Activated T-helper 17 cell treated with anti-CD3 and anti-CD28 coated beads, Interleukin-2, amount 50 U/mL, for 72 hours (primary cell): ENCODE measurements around the gene SSB. TPM values are rescaled to one million over a fixed set of nuclear protein-coding genes. Genes with fewer than 3 reads are reported as not detected.
A peak's percentile ranks its signal among the peaks of the same experiment; 100 is the strongest.
"Not testable (repeated sequence)": the region's sequence is repeated elsewhere in the genome, so short reads cannot be mapped to it uniquely, and the experiment has no call there.

Experiments used
- ATAC-seq: fragments of 150-1000 bp; cut with Tn5 transposase; replicated peaks from 2 replicates; pipeline ENCODE4 v1.10.0; 2021; ENCODE audit warnings: mild to moderate bottlenecking, moderate library complexity
- H3K27ac Mint-ChIP-seq: one replicate; pipeline ENCODE4 v1.8.0; 2022; ENCODE audit warnings: mixed read lengths
- H3K27me3 Mint-ChIP-seq: one replicate; pipeline ENCODE4 v1.8.0; 2022; ENCODE audit warnings: mixed read lengths
- H3K36me3 Mint-ChIP-seq: one replicate; pipeline ENCODE4 v1.8.0; 2022; ENCODE audit warnings: low read depth, mild to moderate bottlenecking, mixed read lengths
- H3K4me1 Mint-ChIP-seq: one replicate; pipeline ENCODE4 v1.8.0; 2022; ENCODE audit warnings: mixed read lengths
- H3K4me3 Mint-ChIP-seq: one replicate; pipeline ENCODE4 v1.8.0; 2022; ENCODE audit warnings: mild to moderate bottlenecking, mixed read lengths
- H3K9me3 Mint-ChIP-seq: one replicate; pipeline ENCODE4 v1.8.0; 2022; ENCODE audit warnings: mixed read lengths
- total RNA-seq, 2 donors: library from RNA; stranded (reverse); gene quantifications; one replicate each; pipeline ENCODE4 v1.2.3, GENCODE V29; 2022

SSB gene
- total RNA-seq, 2 donors from 2014 or later = 39.5 to 112 TPM

GRCh38 chr2:169838743-169839489 is 40.2 kb downstream of the SSB start:
- H3K9me3 Mint-ChIP-seq = no peaks in the 10 kb centered on the region
- H3K27me3 Mint-ChIP-seq = no peaks in the 10 kb centered on the region
- H3K27ac Mint-ChIP-seq = peak overlapping the region; percentile 2
- ATAC-seq = no peak
- H3K4me1 Mint-ChIP-seq = peaks cover 20% of the 10 kb centered on the region
- H3K4me3 Mint-ChIP-seq = no peak overlapping the region
- H3K36me3 Mint-ChIP-seq = peaks cover 8% of the 10 kb centered on the region

DNA sequence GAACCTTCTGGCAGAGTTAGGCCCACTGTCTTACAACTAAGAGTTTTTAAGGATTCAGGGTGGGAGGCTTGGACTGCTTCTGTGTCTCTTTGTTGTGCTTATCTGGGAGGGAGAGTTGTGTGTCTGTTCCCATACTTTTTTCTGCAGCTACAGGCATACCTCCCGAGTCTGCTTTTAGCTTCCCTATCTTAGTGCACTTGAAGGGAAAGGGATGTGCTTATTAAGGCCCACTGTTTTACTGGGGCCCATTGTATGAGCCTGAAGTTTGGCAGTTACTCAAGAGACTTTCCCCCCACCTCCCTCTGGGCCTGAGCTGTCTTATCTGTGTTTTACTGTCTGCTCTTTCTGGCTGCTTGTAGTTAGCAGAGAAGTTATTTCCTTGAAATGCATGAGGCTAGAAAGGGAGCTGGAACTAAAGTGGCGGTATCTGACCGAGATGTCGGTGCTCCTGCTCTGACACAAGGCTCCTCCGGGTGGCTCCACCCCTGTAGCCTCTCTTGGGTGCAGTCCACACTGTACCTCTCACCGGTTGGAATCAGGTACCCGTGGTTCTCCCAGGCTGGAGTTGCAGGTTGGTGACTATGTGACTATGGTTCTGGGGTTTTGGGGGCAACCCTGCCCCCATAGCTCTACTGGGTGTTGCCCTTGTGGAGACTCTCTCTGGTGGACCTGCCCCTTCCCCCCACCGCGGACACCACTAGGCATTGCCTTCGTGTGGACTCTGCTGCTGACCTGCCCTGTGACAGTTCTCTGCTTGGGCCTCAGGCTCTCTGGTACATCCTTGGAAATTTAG is 41.5 kb downstream of the SSB start:
- no peak for ATAC-seq
- peaks cover 14% of the 10 kb centered on the region for H3K36me3 Mint-ChIP-seq

GRCh38 chr2:169840747-169841142 is 42.1 kb downstream of the SSB start:
- H3K9me3 Mint-ChIP-seq = no peaks in the 10 kb centered on the region
- no peak overlapping the region for H3K4me3 Mint-ChIP-seq
- peaks cover 25% of the 10 kb centered on the region for H3K4me1 Mint-ChIP-seq
- H3K27me3 Mint-ChIP-seq = no peaks in the 10 kb centered on the region
- peaks cover 14% of the 10 kb centered on the region for H3K36me3 Mint-ChIP-seq
- no peak overlapping the region for H3K27ac Mint-ChIP-seq
- no peak for ATAC-seq

More for the DNA sequence above, 41.5 kb downstream of the SSB start:
- no peak overlapping the region for H3K27ac Mint-ChIP-seq
- H3K4me1 Mint-ChIP-seq = peaks cover 25% of the 10 kb centered on the region
- no peaks in the 10 kb centered on the region for H3K27me3 Mint-ChIP-seq
- H3K9me3 Mint-ChIP-seq = no peaks in the 10 kb centered on the region
- no peak overlapping the region for H3K4me3 Mint-ChIP-seq

DNA sequence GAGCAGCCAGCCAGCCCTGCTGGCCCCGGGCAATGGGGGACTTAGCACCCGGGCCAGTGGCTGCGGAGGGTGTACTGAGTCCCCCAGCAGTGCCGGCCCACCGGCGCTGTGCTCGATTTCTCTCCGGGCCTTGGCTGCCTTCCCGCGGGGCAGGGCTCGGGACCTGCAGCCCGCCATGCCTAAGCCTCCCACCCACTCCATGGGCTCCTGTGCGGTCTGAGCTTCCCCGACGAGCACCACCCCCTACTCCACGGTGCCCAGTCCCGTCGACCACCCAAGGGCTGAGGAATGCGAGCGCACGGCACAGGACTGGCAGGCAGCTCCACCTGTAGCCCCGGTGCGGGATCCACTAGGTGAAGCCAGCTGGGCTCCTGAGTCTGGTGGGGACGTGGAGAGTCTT is 43.0 kb downstream of the SSB start:
- H3K4me1 Mint-ChIP-seq = peaks cover 25% of the 10 kb centered on the region
- not testable (repeated sequence) for ATAC-seq, H3K9me3 Mint-ChIP-seq, H3K27me3 Mint-ChIP-seq, H3K4me3 Mint-ChIP-seq, H3K27ac Mint-ChIP-seq
- H3K36me3 Mint-ChIP-seq = peaks cover 14% of the 10 kb centered on the region

GRCh38 chr2:169845016-169845415 is 46.3 kb downstream of the SSB start:
- H3K27ac Mint-ChIP-seq = peak overlapping the region; percentile 52
- no peak overlapping the region for H3K4me3 Mint-ChIP-seq
- peaks cover 25% of the 10 kb centered on the region for H3K4me1 Mint-ChIP-seq
- no peak for ATAC-seq
- H3K27me3 Mint-ChIP-seq = no peaks in the 10 kb centered on the region
- peaks cover 14% of the 10 kb centered on the region for H3K36me3 Mint-ChIP-seq
- peaks cover 4% of the 10 kb centered on the region for H3K9me3 Mint-ChIP-seq

DNA sequence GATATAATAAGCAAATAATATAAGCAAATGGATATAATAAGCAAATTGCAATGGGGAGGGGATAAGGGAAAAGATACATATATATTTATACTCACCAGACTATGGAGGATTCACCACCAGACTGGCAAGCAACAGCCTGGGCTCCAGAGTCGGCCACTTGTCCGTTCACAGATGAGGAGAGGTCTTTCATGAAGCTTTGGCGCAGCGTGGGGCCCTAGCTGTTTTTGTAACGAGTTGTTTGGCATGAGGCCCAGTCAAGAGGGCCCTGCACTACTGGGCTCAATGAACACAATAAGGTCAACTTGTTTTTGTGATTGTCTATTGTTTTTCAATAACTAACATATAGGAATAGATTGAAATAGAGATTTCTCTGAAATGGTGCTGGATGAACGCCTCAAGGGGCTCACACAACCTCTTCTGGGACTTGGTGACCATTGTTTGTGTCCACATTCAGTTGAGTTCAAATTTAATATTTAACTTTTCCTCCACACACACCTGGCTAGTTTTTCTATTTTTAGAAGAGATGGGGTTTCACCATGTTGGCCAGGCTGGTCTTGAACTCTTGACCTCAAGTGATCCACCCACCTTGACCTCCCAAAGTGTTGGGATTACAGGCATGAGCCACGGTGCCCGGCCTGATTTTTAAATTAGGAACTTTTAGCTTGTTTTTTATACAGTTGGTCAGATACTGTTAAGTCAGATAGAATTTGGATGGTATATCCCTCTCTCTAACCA is 50.5 kb downstream of the SSB start:
- peaks cover 28% of the 10 kb centered on the region for H3K4me1 Mint-ChIP-seq
- not testable (repeated sequence) for ATAC-seq, H3K27ac Mint-ChIP-seq, H3K4me3 Mint-ChIP-seq, H3K9me3 Mint-ChIP-seq, H3K27me3 Mint-ChIP-seq
- H3K36me3 Mint-ChIP-seq = peaks cover 11% of the 10 kb centered on the region

DNA sequence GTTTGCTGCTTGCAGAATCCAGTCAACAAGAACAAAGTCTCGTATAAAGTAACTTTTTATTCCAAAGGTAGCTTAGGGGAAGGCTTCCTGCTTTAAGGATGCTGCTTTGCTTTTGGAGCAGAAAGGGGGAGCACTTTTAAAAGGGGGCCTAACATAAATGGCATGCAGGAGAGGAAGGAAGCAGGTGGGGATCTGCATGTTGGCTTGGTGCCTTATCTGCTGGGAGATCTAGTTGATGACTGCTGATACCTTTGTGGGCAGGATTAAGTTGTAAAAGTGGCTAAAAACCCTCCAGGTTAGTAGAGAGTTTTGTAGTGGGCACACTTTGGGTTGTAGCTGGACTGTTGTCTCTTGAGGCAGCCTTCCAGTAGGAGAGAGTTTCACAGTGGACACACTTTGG is 51.0 kb downstream of the SSB start:
- Mint-ChIP-seq H3K36me3 (peaks cover 8% of the 10 kb centered on the region), H3K27me3 (no peaks in the 10 kb centered on the region), H3K9me3 (peaks cover 4% of the 10 kb centered on the region), H3K27ac (no peak overlapping the region), H3K4me1 (peaks cover 25% of the 10 kb centered on the region), H3K4me3 (no peak overlapping the region)
- no peak for ATAC-seq

- Mint-ChIP-seq H3K4me1 (peaks cover 17% of the 10 kb centered on the region), H3K36me3 (peaks cover 5% of the 10 kb centered on the region), H3K27me3 (no peaks in the 10 kb centered on the region), H3K9me3 (peaks cover 4% of the 10 kb centered on the region), H3K4me3 (no peak overlapping the region), H3K27ac (peak overlapping the region; percentile 29)
- ATAC-seq = no peak
These were observed 54.5 kb downstream of the SSB start for GRCh38 chr2:169853041-169853668.

- peaks cover 16% of the 10 kb centered on the region for H3K4me1 Mint-ChIP-seq
- not testable (repeated sequence) for H3K4me3 Mint-ChIP-seq, ATAC-seq, H3K27ac Mint-ChIP-seq, H3K9me3 Mint-ChIP-seq, H3K27me3 Mint-ChIP-seq
- peaks cover 10% of the 10 kb centered on the region for H3K36me3 Mint-ChIP-seq
These were observed 56.9 kb downstream of the SSB start for GRCh38 chr2:169855281-169856258.

DNA sequence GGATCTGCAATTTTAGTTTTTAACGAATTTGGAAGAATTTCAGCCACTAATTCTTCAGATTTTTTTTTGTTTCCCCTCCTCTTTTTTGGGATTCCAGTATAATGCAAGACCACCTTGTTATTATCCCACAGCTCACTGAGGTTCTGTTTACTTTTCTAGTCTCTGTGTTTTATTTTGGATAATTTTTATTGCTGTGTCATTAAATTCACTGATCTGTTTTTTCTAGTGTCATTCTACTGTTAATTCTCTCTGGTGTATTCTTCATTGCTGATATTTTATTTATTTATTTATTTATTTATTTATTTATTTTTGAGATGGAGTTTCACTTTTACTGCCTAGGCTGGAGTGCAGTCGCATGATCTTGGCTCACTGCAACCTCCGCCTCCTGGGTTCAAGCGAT is 60.8 kb downstream of the SSB start:
- no peaks in the 10 kb centered on the region for H3K27me3 Mint-ChIP-seq
- H3K4me1 Mint-ChIP-seq = peaks cover 4% of the 10 kb centered on the region
- no peak overlapping the region for H3K4me3 Mint-ChIP-seq
- no peak for ATAC-seq
- no peak overlapping the region for H3K27ac Mint-ChIP-seq
- peaks cover 6% of the 10 kb centered on the region for H3K36me3 Mint-ChIP-seq
- H3K9me3 Mint-ChIP-seq = no peaks in the 10 kb centered on the region

DNA sequence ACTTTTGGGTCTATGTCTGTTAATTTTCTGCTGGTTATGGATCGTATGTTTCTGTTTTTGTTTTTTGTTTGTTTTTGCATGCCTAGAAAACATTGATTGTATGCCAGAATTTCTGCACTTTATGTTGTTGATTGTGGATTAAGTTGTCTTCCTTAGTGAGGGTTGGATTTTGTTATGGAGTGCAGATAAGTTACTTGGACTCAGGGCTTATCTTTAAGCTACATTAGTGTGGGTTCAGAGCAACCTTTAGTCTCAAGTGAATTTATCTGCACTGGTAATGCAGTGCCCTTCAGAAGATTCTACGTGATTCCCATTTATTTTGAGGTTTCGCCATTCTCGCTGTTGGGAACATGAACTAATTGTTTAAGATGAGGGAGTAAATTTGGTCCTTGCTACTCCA is 61.5 kb downstream of the SSB start:
- Mint-ChIP-seq H3K27ac (no peak overlapping the region), H3K4me1 (peaks cover 4% of the 10 kb centered on the region), H3K36me3 (peaks cover 6% of the 10 kb centered on the region), H3K4me3 (no peak overlapping the region), H3K9me3 (no peaks in the 10 kb centered on the region), H3K27me3 (no peaks in the 10 kb centered on the region)
- no peak for ATAC-seq
